HT1080 (cell line): ENCODE data around the gene TPI1. TPM values are rescaled to one million over a fixed set of nuclear protein-coding genes. Genes with fewer than 3 reads are reported as not detected.
A peak's percentile ranks its signal among the peaks of the same experiment; 100 is the strongest.
"Not testable (repeated sequence)": the region's sequence is repeated elsewhere in the genome, so short reads cannot be mapped to it uniquely, and the experiment has no call there.

Experiments used
- DNase-seq: peaks from one replicate; pipeline ENCODE4 v3.0.0-alpha.2; 2015; ENCODE audit warnings: low read depth
- total RNA-seq: library from RNA; depleted of rRNA; stranded (reverse); fragments of >200 nt; shearing (Covaris generic); gene quantifications from 2 replicates; pipeline ENCODE4 v1.2.3, GENCODE V29; 2014

Gene TPI1
- total RNA-seq, 1 experiment from 2014 or later, result 1,401 TPM

- no peak for DNase-seq
Measured at GRCh38 chr12:6866920-6867412, 365 bp upstream of the TPI1 start.

DNA sequence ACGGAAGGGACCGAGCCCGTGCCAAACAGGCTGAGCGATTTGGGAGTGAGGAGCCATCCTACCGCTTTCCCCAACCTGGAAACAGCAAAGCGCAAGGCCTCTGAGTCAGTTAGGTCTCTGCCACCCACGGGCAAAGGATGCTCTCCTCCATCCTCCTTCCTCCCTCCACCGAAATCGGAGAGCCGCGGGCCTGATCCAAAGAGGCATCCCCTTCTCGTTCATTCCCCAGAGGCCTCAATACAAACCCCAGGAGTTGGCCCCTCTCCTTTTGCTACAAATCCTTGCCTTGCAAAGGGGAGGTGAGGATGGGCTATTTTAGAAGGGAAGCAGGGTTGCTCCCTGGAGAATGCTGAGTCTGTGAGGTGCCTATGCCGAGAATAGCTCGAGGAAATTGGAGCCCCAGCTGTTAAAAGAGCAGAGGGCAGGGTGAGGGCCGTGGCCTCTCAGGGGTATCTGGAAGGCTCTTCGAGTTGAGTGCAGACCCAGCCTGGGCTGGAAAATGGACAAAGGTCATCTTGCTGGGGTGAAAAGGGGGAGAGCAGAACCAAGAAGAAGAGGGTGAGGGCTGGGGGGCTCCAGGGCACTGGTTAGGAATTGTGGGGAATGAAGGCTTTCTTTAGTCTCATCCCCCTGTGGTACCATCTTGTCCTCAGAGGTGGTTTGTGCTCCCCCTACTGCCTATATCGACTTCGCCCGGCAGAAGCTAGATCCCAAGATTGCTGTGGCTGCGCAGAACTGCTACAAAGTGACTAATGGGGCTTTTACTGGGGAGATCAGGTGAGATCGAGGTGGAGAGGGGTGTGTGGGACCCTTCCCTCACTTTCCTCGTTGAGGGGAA is 1.1 kb downstream of the TPI1 start:
- DNase-seq, result peak; percentile 42

DNA sequence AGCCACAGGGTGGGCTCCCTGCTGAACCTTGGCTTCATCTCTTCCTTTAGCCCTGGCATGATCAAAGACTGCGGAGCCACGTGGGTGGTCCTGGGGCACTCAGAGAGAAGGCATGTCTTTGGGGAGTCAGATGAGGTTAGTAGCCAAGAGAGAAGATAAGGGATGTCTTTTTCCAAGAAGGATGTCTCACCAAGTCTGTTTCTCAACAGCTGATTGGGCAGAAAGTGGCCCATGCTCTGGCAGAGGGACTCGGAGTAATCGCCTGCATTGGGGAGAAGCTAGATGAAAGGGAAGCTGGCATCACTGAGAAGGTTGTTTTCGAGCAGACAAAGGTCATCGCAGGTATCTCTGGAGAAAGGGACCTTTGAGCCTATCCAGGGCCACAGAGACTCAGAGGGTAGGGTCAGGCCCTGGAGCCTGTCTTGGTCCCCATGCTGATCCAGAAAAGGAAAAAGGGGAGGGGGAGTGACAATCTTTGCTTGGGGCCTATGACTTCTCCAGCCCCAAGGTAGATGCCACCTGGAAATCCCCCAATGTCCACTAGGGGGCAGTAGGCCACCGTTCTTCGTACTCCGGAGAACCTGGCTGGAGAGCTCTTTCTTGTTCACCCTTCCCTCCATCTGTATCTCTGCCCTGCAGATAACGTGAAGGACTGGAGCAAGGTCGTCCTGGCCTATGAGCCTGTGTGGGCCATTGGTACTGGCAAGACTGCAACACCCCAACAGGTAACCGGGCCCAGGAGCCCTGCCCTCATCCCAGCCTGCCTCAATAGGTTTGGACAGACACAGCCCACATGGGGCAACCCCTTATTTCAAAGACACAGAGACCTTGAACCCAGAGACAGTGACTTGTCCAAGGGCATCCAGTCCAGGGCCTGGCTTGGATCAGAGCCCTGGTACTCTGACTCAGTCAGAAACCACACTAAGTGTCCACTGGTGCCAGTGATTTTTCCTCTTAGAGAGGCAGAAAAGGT is 2.0 kb downstream of the TPI1 start:
- DNase-seq, result peak; percentile 71

GRCh38 chr12:6870304-6870703 is 3.0 kb downstream of the TPI1 start:
- DNase-seq, result not testable (repeated sequence)

GRCh38 chr12:6871052-6871957 is 4.0 kb downstream of the TPI1 start:
- peak; percentile 65 for DNase-seq

GRCh38 chr12:6872073-6873048 is 5.0 kb downstream of the TPI1 start:
- peak; percentile 82 for DNase-seq

DNA sequence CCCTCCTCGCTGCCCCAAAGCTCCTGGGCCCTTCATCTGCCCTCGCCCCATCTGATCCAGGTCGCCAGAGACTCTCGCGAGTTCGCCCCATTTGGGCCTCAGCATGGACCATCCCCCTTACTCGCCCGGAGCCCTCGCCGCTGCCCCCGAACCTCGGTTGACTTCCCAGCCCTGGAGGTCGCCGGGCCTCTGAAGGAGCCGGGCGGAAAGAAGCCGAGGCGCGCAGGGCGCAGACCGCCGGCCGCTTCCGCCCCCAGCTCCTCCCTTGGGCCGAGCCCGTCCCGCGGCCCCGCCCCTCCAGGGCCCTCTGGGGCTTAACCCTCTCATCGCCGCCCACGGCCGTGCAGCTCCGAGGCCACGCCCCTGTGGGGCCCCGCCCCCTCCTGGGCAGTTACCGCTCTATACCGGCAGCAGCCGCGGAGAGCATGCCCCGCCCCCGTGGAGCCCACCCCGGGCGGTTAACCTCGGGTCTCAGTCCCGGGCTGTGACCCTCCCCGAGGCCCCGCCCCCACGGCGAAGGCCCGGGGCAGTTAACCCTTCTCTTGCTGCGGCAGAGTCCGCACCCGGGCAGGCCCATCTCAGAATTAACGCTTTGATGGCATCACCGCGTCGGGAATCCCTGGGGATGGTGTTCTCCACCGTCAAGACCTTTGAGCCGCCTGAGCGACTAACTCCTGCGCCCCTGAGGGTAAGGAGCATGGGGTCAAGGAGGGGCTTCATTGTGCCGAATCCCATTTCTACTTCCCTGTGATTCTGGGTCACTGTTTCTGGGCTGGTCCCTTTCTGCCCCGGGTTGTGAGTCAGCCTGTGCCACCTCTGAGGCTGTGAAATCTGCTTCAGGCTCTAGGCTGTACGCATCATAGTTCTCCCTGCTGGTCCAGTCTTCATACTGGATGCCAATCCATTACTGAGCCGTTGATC is 6.0 kb downstream of the TPI1 start, which contains the start of gene SPSB2:
Gene SPSB2 (minus strand): TSS at position 210 of the 921 bp plus-strand sequence. CDS start 402 bp downstream, outside the sequence.
- DNase-seq, result peak; percentile 90

- DNase-seq, result not testable (repeated sequence)
Measured at GRCh38 chr12:6874015-6874368, 6.7 kb downstream of the TPI1 start.

DNA sequence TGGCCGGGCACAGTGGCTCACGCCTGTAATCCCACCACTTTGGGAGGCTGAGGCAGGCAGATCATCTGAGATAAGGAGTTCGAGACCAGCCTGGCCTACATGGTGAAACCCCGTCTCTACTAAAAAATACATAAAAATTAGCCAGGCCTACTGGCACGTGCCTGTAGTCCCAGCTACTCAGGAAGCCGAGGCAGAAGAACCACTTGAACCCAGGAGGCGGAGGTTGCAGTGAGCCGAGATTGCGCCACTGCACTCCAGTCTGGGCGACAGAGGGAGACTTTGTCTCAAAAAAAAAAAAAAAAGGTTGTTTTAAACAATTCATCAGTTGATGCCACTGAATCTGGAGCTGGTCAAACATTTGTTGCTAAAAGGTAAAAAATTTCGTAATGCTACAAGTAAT is 12.5 kb downstream of the TPI1 start:
- not testable (repeated sequence) for DNase-seq

GRCh38 chr12:6883252-6883651 is 15.9 kb downstream of the TPI1 start:
- no peak for DNase-seq

DNA sequence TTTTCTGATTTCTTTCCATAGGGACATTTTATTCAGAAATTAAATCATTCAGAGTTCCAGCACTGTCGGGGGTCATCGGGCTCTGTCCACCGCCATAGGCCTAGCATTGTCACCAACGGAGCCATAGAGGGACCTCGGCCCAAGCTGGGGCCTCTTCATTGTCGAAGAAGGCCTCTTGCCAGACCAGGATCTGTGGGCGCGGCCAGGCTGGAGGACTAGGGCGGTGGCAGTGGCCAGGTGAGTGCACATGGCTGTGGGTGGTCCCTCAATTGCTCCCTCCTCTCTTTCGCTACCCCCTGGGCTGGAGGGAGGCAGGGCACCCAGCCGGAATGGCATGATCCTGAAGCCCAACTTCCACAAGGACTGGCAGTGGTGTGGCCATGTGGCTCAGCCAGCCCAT is 16.4 kb downstream of the TPI1 start:
- DNase-seq, result no peak

DNA sequence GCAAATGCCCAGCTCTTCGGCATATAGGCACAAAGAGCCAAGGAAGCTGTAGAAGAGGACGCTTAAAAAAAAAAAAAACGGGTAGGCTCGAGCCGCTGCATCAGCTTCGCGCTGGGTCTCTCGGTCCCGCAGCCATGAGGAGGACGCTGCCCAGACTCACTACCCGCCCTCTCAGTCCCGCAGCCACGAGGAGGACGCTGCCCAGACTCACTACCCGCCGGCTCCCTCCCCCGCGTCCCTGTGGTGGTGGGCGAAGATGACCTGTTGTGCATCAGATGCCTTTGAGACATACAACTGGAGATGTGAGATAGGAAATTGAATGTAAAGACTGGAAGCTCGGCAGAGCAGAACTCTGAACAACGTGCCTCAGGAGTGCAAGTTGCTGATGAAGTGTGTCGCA is 17.2 kb downstream of the TPI1 start:
- DNase-seq, result no peak

DNA sequence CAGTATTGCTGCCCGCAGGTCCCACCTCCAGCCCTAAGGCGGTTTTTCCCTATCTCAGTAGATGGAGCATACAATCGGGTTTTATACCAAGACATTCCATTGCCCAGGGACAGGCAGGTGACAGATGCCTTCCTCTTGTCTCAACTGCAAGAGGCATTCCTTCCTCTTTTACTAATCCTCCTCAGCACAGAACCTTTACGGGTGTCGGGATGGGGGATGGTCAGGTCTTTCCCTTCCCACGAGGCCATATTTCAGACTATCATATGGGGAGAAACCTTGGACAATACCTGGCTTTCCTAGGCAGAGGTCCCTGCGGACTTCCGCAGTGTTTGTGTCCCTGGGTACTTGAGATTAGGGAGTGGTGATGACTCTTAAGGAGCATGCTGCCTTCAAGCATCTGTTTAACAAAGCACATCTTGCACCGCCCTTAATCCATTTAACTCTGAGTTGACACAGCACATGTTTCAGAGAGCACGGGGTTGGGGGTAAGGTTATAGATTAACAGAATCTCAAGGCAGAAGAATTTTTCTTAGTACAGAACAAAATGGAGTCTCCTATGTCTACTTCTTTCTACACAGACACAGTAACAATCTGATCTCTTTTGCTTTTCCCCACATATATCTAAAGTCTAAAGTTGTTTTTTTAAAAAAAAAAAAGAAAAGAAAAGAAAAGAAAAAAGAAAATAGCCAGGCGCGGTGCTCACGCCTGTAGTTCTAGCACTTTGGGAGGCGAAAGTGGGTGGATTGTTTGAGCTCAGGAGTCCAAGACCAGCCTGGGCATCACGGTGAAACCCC is 19.1 kb downstream of the TPI1 start:
- not testable (repeated sequence) for DNase-seq

DNA sequence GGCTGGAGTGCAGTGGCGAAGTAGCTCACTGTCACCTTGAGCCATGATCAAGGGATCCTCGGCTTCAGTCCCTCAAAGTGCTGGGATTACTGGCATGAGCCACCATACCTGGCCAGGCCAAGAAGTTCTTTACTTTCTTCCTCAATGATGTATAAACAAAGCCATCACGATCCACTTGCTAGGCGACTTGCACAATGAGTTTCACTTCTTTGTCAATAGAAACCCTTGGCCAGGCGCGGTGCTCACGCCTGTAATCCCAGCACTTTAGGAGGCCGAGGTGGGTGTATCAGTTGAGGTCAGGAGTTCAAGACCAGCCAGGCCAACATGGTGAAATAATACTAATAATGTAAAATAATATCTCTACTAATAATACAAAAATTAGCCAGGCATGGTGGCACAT is 20.1 kb downstream of the TPI1 start:
- no peak for DNase-seq

DNA sequence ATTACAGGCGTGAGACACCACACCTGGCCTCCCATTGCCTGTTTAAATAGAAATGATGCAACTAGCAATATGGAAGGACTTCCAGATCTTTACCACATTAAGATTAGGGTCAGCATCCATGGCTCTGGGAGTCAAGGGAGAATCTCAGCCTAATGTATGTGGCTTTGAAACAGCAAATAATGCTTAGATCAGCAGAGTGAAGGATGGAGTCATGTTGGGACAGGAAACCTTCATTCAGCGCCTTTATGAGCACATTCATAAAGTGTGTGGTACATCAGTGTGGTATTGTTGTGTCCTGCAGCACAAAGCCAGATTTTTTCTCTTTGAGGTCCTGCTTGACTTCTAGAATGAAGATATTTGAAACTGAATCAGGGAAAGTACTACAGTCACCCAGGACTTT is 21.0 kb downstream of the TPI1 start:
- DNase-seq, result no peak

DNA sequence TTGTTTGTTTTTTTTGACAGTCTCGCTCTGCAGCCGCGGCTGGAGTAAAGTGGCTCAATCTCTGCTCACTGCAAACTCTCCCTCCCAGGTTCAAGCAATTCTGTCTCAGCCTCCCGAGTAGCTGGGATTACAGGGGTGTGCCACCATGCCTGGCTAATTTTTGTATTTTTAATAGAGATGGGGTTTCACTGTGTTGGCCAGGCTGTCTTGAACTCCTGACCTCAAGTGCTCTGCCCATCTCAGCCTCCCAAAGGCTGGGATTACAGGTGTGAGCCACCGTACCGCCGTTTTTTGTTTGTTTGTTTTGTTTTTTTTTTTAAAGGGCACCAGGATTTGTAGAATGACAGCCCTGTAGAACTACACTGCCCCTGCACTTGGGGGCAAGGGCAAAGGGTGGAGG is 21.5 kb downstream of the TPI1 start:
- not testable (repeated sequence) for DNase-seq

DNA sequence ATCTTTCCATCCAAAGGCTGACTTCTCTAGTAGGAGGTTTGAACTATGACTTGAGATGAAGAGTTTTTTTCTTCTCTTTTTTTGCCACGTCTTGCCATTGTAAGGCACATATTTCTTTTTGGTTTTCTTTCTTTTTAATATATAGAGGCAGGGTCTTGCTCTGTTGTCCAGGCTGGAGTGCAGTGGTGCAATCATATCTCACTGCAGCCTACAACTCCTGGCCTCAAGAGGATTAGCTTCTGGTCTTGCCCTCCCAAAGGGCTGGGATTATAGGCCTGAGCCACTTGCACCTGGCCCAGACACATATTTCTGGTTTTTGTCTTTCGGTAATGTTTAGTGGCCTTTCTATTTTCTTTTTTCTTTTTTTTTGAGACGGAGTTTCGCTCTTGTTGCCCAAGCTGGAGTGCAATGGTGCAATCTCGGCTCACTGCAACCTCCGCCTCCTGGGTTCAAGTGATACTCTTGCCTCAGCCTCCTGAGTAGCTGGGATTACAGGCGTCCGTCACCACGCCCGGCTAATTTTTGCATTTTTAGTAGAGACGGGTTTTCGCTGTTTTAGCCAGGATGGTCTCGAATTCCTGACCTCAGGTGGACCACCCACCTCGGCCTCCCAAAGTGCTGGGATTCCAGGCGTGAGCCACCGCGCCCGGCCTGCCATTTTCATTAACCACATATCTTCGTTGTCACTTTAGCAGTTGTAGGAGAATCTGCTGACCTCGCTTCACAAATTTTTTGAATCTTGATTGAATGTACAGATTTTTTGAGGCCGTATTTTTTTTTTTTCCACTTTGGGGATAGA is 22.6 kb downstream of the TPI1 start:
- DNase-seq, result not testable (repeated sequence)
